H1 (cell line): ENCODE data around the gene C6orf120. TPM values are rescaled to one million over a fixed set of nuclear protein-coding genes. Genes with fewer than 3 reads are reported as not detected.
A peak's percentile ranks its signal among the peaks of the same experiment; 100 is the strongest.

Experiments
- CTCF ChIA-PET: fragments of 300-600 bp; sonication (Branson Sonifier 250); formaldehyde crosslinking; loops from one replicate; lab custom pipeline; 2021; ENCODE audit not compliant: partially characterized antibody; lab: Charles Lee
- POLR2A ChIA-PET: fragments of 300-600 bp; sonication (Branson Sonifier 250); formaldehyde crosslinking; loops from one replicate; lab custom pipeline; 2021; ENCODE audit warnings: inconsistent platforms; ENCODE audit not compliant: partially characterized antibody; lab: Charles Lee
- DNase-seq, 2 experiments: peaks; one replicate each; pipeline versions ENCODE4 v3.0.0 to v3.0.0-alpha.2; 2010 to 2022; ENCODE audit warnings: low spot score in 2 of 2, low read depth in 1 of 2, mixed read lengths in 1 of 2
- FAIRE-seq: peaks from 2 replicates; lab custom pipeline; 2011; peaks lifted over from hg19 to GRCh38; lab: Jason Lieb, UNC
- H2AFZ ChIP-seq: 2 replicates; pipeline ENCODE4 v1.8.1; 2012; ENCODE audit warnings: low read length, inconsistent platforms
- H2AK5ac ChIP-seq: 2 replicates; pipeline ENCODE4 v1.6.1; 2013; ENCODE audit warnings: low read depth, low read length
- H2BK120ac ChIP-seq: replicated peaks from 2 replicates; pipeline ENCODE3; 2013; ENCODE audit warnings: low read depth, low read length, inconsistent platforms
- H2BK12ac ChIP-seq: 2 replicates; pipeline ENCODE4 v1.6.1; 2013; ENCODE audit warnings: low read depth, low read length
- H2BK15ac ChIP-seq: 2 replicates; pipeline ENCODE4 v1.6.1; 2013; ENCODE audit warnings: low read length
- H2BK20ac ChIP-seq: 2 replicates; pipeline ENCODE4 v1.6.1; 2013; ENCODE audit warnings: low read length
- H2BK5ac ChIP-seq: 2 replicates; pipeline ENCODE4 v1.6.1; 2013; ENCODE audit warnings: low read depth, low read length
- H3K14ac ChIP-seq: 2 replicates; pipeline ENCODE4 v1.6.1; 2013; ENCODE audit warnings: inconsistent platforms; ENCODE audit not compliant: insufficient read length
- H3K18ac ChIP-seq: 2 replicates; pipeline ENCODE4 v1.6.1; 2013; ENCODE audit warnings: low read length; ENCODE audit errors: extremely low read depth
- H3K23ac ChIP-seq: 2 replicates; pipeline ENCODE4 v1.6.1; 2013; ENCODE audit warnings: inconsistent platforms; ENCODE audit not compliant: insufficient read length
- H3K23me2 ChIP-seq: 2 replicates; pipeline ENCODE4 v1.6.1; 2013; ENCODE audit warnings: low read depth, low read length
- H3K27ac ChIP-seq: 2 replicates; pipeline ENCODE4 v1.6.1; 2011; ENCODE audit warnings: low read depth, low read length, inconsistent platforms
- H3K27me3 ChIP-seq, 4 experiments: replicated peaks in 1 of 4; 1 replicate in 1 of 4; 2 replicates in 3 of 4; pipeline versions ENCODE4 v1.6.1 to v1.8.1; 2011 to 2013; ENCODE audit warnings: low read length in 3 of 4, mild to moderate bottlenecking in 3 of 4, inconsistent platforms in 2 of 4, mixed read lengths in 2 of 4, moderate library complexity in 1 of 4; ENCODE audit not compliant: control insufficient read depth in 3 of 4, insufficient read depth in 3 of 4; ENCODE audit errors: extremely low read depth in 1 of 4
- H3K36me3 ChIP-seq, 4 experiments: 2 replicates each; pipeline versions ENCODE4 v1.6.1 to v1.8.1; 2011 to 2013; ENCODE audit warnings: mild to moderate bottlenecking in 4 of 4, low read length in 3 of 4, moderate library complexity in 2 of 4, control low read depth in 1 of 4, inconsistent platforms in 1 of 4; ENCODE audit not compliant: insufficient read depth in 4 of 4, control insufficient read depth in 2 of 4
- H3K4ac ChIP-seq: replicated peaks from 2 replicates; pipeline ENCODE3; 2013; ENCODE audit warnings: low read length, low read depth, mixed read lengths, inconsistent platforms; ENCODE audit not compliant: insufficient read length
- H3K4me1 ChIP-seq, 4 experiments: replicated peaks in 1 of 4; 1 replicate in 1 of 4; 2 replicates in 3 of 4; pipeline versions ENCODE4 v1.6.1 to v1.8.1; 2011 to 2013; ENCODE audit warnings: low read length in 3 of 4, inconsistent platforms in 2 of 4, mixed read lengths in 1 of 4; ENCODE audit not compliant: insufficient read depth in 4 of 4, control insufficient read depth in 3 of 4
- H3K4me2 ChIP-seq, 2 experiments: 2 replicates each; pipeline versions ENCODE4 v1.6.1 to v1.8.1; 2011 to 2013; ENCODE audit warnings: low read depth in 2 of 2, low read length in 2 of 2, control low read depth in 1 of 2, inconsistent platforms in 1 of 2, mild to moderate bottlenecking in 1 of 2; ENCODE audit not compliant: insufficient read depth in 1 of 2
- H3K4me3 ChIP-seq, 4 experiments: fragments of 200-600, 300-600 bp in 1 of 4; sonication (generic), shearing (Covaris generic), sonication (Bioruptor Twin) in 1 of 4; 2 replicates each; pipeline versions ENCODE4 v1.5.1 to v1.8.1; 2011 to 2016; ENCODE audit warnings: low read length in 4 of 4, low read depth in 3 of 4, control low read depth in 2 of 4, inconsistent platforms in 2 of 4, mild to moderate bottlenecking in 2 of 4, mixed read lengths in 1 of 4, moderate library complexity in 1 of 4; ENCODE audit not compliant: insufficient read depth in 2 of 4; ENCODE audit errors: extremely low read depth in 1 of 4
- H3K56ac ChIP-seq: replicated peaks from 2 replicates; pipeline ENCODE3; 2013; ENCODE audit warnings: low read depth, mild to moderate bottlenecking, mixed read lengths, low read length, inconsistent platforms; ENCODE audit not compliant: insufficient read length
- H3K79me1 ChIP-seq: 2 replicates; pipeline ENCODE4 v1.6.1; 2013; ENCODE audit warnings: low read depth, low read length, control low read depth
- H3K79me2 ChIP-seq, 2 experiments: 2 replicates each; pipeline versions ENCODE4 v1.6.1 to v1.8.1; 2012 to 2013; ENCODE audit warnings: low read length in 2 of 2, mild to moderate bottlenecking in 2 of 2, inconsistent platforms in 1 of 2; ENCODE audit not compliant: insufficient read depth in 2 of 2, control insufficient read depth in 1 of 2
- H3K9ac ChIP-seq, 4 experiments: replicated peaks in 1 of 4; 1 replicate in 1 of 4; 2 replicates in 3 of 4; pipeline versions ENCODE4 v1.6.1 to v1.8.1; 2011 to 2013; ENCODE audit warnings: low read depth in 3 of 4, low read length in 3 of 4, control low read depth in 2 of 4, mild to moderate bottlenecking in 2 of 4, moderate library complexity in 2 of 4, inconsistent platforms in 1 of 4; ENCODE audit errors: extremely low read depth in 1 of 4
- H3K9me3 ChIP-seq, 2 experiments: 2 replicates each; pipeline versions ENCODE4 v1.6.1 to v1.8.1; 2012 to 2013; ENCODE audit warnings: mild to moderate bottlenecking in 2 of 2, moderate library complexity in 2 of 2, control low read depth in 1 of 2, inconsistent platforms in 1 of 2, low read depth in 1 of 2, low read length in 1 of 2, mixed read lengths in 1 of 2; ENCODE audit not compliant: insufficient read depth in 2 of 2
- H4K20me1 ChIP-seq, 2 experiments: replicated peaks in 1 of 2; 2 replicates each; pipeline versions ENCODE3 to v1.8.1; 2011 to 2013; ENCODE audit warnings: inconsistent platforms in 2 of 2, low read length in 2 of 2, mild to moderate bottlenecking in 1 of 2; ENCODE audit not compliant: insufficient read depth in 2 of 2, control insufficient read depth in 1 of 2
- H4K5ac ChIP-seq: 2 replicates; pipeline ENCODE4 v1.6.1; 2013; ENCODE audit warnings: low read length, low read depth, mixed read lengths, inconsistent platforms; ENCODE audit not compliant: insufficient read length
- H4K8ac ChIP-seq: 2 replicates; pipeline ENCODE4 v1.8.0; 2013; ENCODE audit warnings: mild to moderate bottlenecking, moderate library complexity, low read length, inconsistent platforms; ENCODE audit not compliant: insufficient read depth; ENCODE audit errors: extremely low read depth
- H4K91ac ChIP-seq: replicated peaks from 2 replicates; pipeline ENCODE3; 2013; ENCODE audit warnings: low read length, mixed read lengths, inconsistent platforms; ENCODE audit not compliant: insufficient read length
- KDM1A ChIP-seq: fragments of 200-600, 300-600 bp; sonication (generic); IDR thresholded peaks from 2 replicates; pipeline ENCODE4 v1.7.1; 2016; ENCODE audit warnings: mild to moderate bottlenecking, low read length, borderline replicate concordance
- SP4 ChIP-seq: IDR thresholded peaks from 2 replicates; pipeline ENCODE4 v1.6.1; 2012; ENCODE audit warnings: low read length, inconsistent platforms
- WGBS, 2 experiments: shearing (Covaris generic) in 1 of 2; methylation state at CpG; one replicate each; pipeline versions ENCODE4 v1.1.6 to v1.1.7; 2013 to 2015; ENCODE audit warnings: low lambda C conversion rate in 2 of 2, mixed read lengths in 2 of 2, inconsistent platforms in 1 of 2, low coverage in 1 of 2, missing lambda C conversion rate in 1 of 2; ENCODE audit not compliant: insufficient replicate concordance in 2 of 2, insufficient coverage in 1 of 2, insufficient read length in 1 of 2; ENCODE audit errors: extremely low coverage in 1 of 2, missing lambda C conversion rate in 1 of 2; 5-methylcytosine and 5-hydroxymethylcytosine counted together
- polyA plus RNA-seq, 7 experiments: library from polyadenylated mRNA; depleted of rRNA in 3 of 7; stranded (reverse) in 5 of 7; unstranded in 2 of 7; fragments of >200 nt in 5 of 7; fragments of 200-250 nt in 2 of 7; gene quantifications; 1 replicate in 5 of 7; 2 replicates in 1 of 7; 4 replicates in 1 of 7; pipeline versions ENCODE4 v1.2.1 to v1.2.3, GENCODE V29; 2011 to 2013; ENCODE audit warnings: missing spikeins in 2 of 7, mixed read lengths in 2 of 7
- total RNA-seq: library from RNA; stranded (reverse); fragmentation: NEBNext Ultra II Directional; extraction: Animal tissue kit (Norgen Biotek cat#: 25700); gene quantifications from 2 replicates; pipeline ENCODE4 v1.2.1, GENCODE V29; 2021

C6orf120 gene
- total and polyA plus RNA-seq, 2 of the 8 experiments (the other 6 are each of a cell fraction or from before 2014, with no cell fraction given), result 16.2 to 30.6 TPM

GRCh38 chr6:169671563-169671962 lies 30.4 kb upstream of the C6orf120 start:
- H3K79me1 ChIP-seq, result peaks cover 12% of the 10 kb centered on the region
- H3K9ac ChIP-seq, result no peak overlapping the region
- no peaks in the 10 kb centered on the region for H3K23me2 ChIP-seq
- no peak overlapping the region for H3K4me3 ChIP-seq
- DNase-seq (peak in 1 of 2 experiments; percentile 20), FAIRE-seq (no peak)
- no peak overlapping the region for H2AFZ ChIP-seq
- POLR2A ChIA-PET, result no interaction called here
- no peaks in the 10 kb centered on the region; a peak in 1 of 4 replicates for H3K79me2 ChIP-seq
- H3K14ac ChIP-seq, result no peak overlapping the region
- H3K9me3 ChIP-seq, result no peaks in the 10 kb centered on the region
- peaks cover 8 to 44% (median 28%) of the 10 kb centered on the region in 4 experiments for H3K36me3 ChIP-seq
- H3K27ac ChIP-seq, result no peak overlapping the region
- no peak overlapping the region for H2BK12ac ChIP-seq
- H2BK5ac ChIP-seq, result no peak overlapping the region; the same call in 1 of the 2 replicates
- H3K23ac ChIP-seq, result no peak overlapping the region
- H2BK15ac ChIP-seq, result no peak overlapping the region
- no peak overlapping the region for H3K18ac ChIP-seq
- peaks cover 9 to 11% of the 10 kb centered on the region in 2 experiments for H4K20me1 ChIP-seq
- no peak overlapping the region for H2AK5ac ChIP-seq
- H2BK20ac ChIP-seq, result no peak overlapping the region
- WGBS, 2 experiments, result 86% methylated on average over 5 of the region's 5 CpGs; no CpG with 5 or more reads in 1 of the 2 experiments
- H2BK120ac ChIP-seq, result no peak overlapping the region
- H3K56ac ChIP-seq, result no peak overlapping the region
- H3K4ac ChIP-seq, result no peak overlapping the region
- CTCF ChIA-PET, result no interaction called here
- no peak overlapping the region for H4K91ac ChIP-seq
- H4K5ac ChIP-seq, result no peak overlapping the region
- no peaks in the 10 kb centered on the region for H3K27me3 ChIP-seq
- H3K4me2 ChIP-seq, result no peak overlapping the region
- no peak overlapping the region for H4K8ac ChIP-seq
- TF ChIP-seq KDM1A (no peak), SP4 (no peak)
- H3K4me1 ChIP-seq, result 0 out of 7 replicates have a peak, but pooled peaks cover 0 to 2% (median 0%) of the 10 kb centered on the region in 4 experiments
